GM23338 (cell line): Measurements from ENCODE around the gene RGL1. TPM values are rescaled to one million over a fixed set of nuclear protein-coding genes. Genes with fewer than 3 reads are reported as not detected.

Experiments used
- ATAC-seq: fragments of 200-7000 bp; cut with Tn5 transposase; 3 replicates; pipeline ENCODE4 v1.9.1; 2020
- DNase-seq: peaks from one replicate; pipeline ENCODE4 v3.0.0-alpha.2; 2015; ENCODE audit warnings: low spot score
- H2AFZ ChIP-seq: fragments of 200-600 bp; sonication (generic); 2 replicates; pipeline ENCODE4 v1.8.0; 2016; ENCODE audit warnings: antibody characterized with exemption, mild to moderate bottlenecking, moderate library complexity
- H3F3A ChIP-seq: fragments of 200-600 bp; sonication (generic); replicated peaks from 2 replicates; pipeline ENCODE4 v1.8.0; 2017; ENCODE audit warnings: antibody characterized with exemption, mixed run types, low read depth
- H3K27ac ChIP-seq: fragments of 200-600 bp; sonication (generic); 2 replicates; pipeline ENCODE4 v1.6.1; 2016; ENCODE audit warnings: low read depth
- H3K27me3 ChIP-seq: fragments of 200-600 bp; sonication (generic); 2 replicates; pipeline ENCODE4 v1.8.0; 2016; ENCODE audit warnings: mild to moderate bottlenecking, mixed run types, moderate library complexity; ENCODE audit not compliant: insufficient read depth
- H3K36me3 ChIP-seq: fragments of 200-600 bp; sonication (generic); 2 replicates; pipeline ENCODE4 v1.8.0; 2016; ENCODE audit warnings: mild to moderate bottlenecking; ENCODE audit not compliant: insufficient read depth
- H3K4me1 ChIP-seq: fragments of 200-600 bp; sonication (generic); 2 replicates; pipeline ENCODE4 v1.8.0; 2016; ENCODE audit warnings: mild to moderate bottlenecking, moderate library complexity; ENCODE audit not compliant: insufficient read depth
- H3K4me2 ChIP-seq: fragments of 200-600 bp; sonication (generic); 2 replicates; pipeline ENCODE4 v1.7.1; 2017; ENCODE audit warnings: mixed run types
- H3K4me3 ChIP-seq: fragments of 200-600 bp; sonication (generic); 2 replicates; pipeline ENCODE4 v1.6.1; 2016; ENCODE audit warnings: mixed run types
- H3K79me2 ChIP-seq: fragments of 200-600 bp; sonication (generic); replicated peaks from 2 replicates; pipeline ENCODE4 v1.8.0; 2017; ENCODE audit warnings: mild to moderate bottlenecking; ENCODE audit not compliant: insufficient read depth
- H3K9me2 ChIP-seq: fragments of 200-600 bp; sonication (generic); 2 replicates; pipeline ENCODE4 v1.8.0; 2017; ENCODE audit not compliant: insufficient read depth
- H4K20me1 ChIP-seq: fragments of 200-600 bp; sonication (generic); replicated peaks from 2 replicates; pipeline ENCODE4 v1.8.0; 2017; ENCODE audit warnings: mild to moderate bottlenecking; ENCODE audit not compliant: insufficient read depth
- H3K27ac Mint-ChIP-seq: 2 replicates; pipeline ENCODE4 v1.8.0; 2020; ENCODE audit warnings: inconsistent platforms, mild to moderate bottlenecking, moderate library complexity, mixed read lengths
- H3K27me3 Mint-ChIP-seq: 3 replicates; pipeline ENCODE4 v1.8.0; 2022; ENCODE audit warnings: low read depth, mild to moderate bottlenecking, moderate library complexity, mixed read lengths, inconsistent platforms; ENCODE audit not compliant: insufficient read depth, poor library complexity
- H3K36me3 Mint-ChIP-seq: 3 replicates; pipeline ENCODE4 v1.8.0; 2021; ENCODE audit warnings: low read depth, mild to moderate bottlenecking, inconsistent platforms, moderate library complexity, mixed read lengths
- H3K4me1 Mint-ChIP-seq: 3 replicates; pipeline ENCODE4 v1.8.0; 2020; ENCODE audit warnings: mild to moderate bottlenecking, inconsistent platforms, mixed read lengths
- H3K4me3 Mint-ChIP-seq: 3 replicates; pipeline ENCODE4 v1.8.0; 2021; ENCODE audit warnings: moderate library complexity, mild to moderate bottlenecking, inconsistent platforms, mixed read lengths
- H3K9me3 Mint-ChIP-seq: 3 replicates; pipeline ENCODE4 v1.8.0; 2020; ENCODE audit warnings: moderate library complexity, mild to moderate bottlenecking, inconsistent platforms, mixed read lengths
- CREB1 ChIP-seq: fragments of 250-450 bp; sonication (Bioruptor Pico); IDR thresholded peaks from 2 replicates; pipeline ENCODE4 v1.5.0; 2020; ENCODE audit warnings: low read depth, mild to moderate bottlenecking, moderate library complexity
- CTCF ChIP-seq, 2 experiments: fragments of 200-600 bp in 1 of 2; sonication (generic) in 1 of 2; conservative IDR thresholded peaks; 2 replicates each; pipeline versions ENCODE4 v1.5.1 to v1.6.1; 2016 to 2017; ENCODE audit warnings: antibody characterized with exemption in 2 of 2, low read depth in 2 of 2, mild to moderate bottlenecking in 2 of 2, moderate library complexity in 1 of 2
- ETS1 ChIP-seq: IDR thresholded peaks from 2 replicates; pipeline ENCODE4 v1.6.1; 2016; ENCODE audit warnings: antibody characterized with exemption
- EZH2 ChIP-seq: fragments of 200-600 bp; sonication (generic); IDR thresholded peaks from one replicate; pipeline ENCODE4 v1.8.0; 2017; ENCODE audit warnings: antibody characterized with exemption, mild to moderate bottlenecking, low read depth; ENCODE audit not compliant: unreplicated experiment
- EZH2phosphoT487 ChIP-seq: fragments of 200-600 bp; sonication (generic); IDR thresholded peaks from one replicate; pipeline ENCODE4 v1.8.1; 2018; ENCODE audit warnings: antibody characterized with exemption; ENCODE audit not compliant: unreplicated experiment
- JUNB ChIP-seq: IDR thresholded peaks from one replicate; pipeline ENCODE4 v1.6.1; 2016; ENCODE audit warnings: antibody characterized with exemption; ENCODE audit not compliant: unreplicated experiment
- NANOG ChIP-seq: IDR thresholded peaks from 2 replicates; pipeline ENCODE4 v1.6.1; 2016; ENCODE audit warnings: antibody characterized with exemption, borderline replicate concordance
- POLR2AphosphoS5 ChIP-seq: IDR thresholded peaks from 2 replicates; pipeline ENCODE4 v1.6.1; 2016; ENCODE audit warnings: antibody characterized with exemption, low read depth
- REST ChIP-seq: IDR thresholded peaks from one replicate; pipeline ENCODE4 v1.6.1; 2018; ENCODE audit warnings: antibody characterized with exemption; ENCODE audit not compliant: unreplicated experiment
- STAT1 ChIP-seq: IDR thresholded peaks from one replicate; pipeline ENCODE4 v1.6.1; 2016; ENCODE audit warnings: antibody characterized with exemption; ENCODE audit not compliant: unreplicated experiment
- ZNF114 ChIP-seq: fragments of 250-450 bp; sonication (Bioruptor Pico); IDR thresholded peaks from 2 replicates; pipeline ENCODE4 v1.5.0; 2020; ENCODE audit warnings: mild to moderate bottlenecking, moderate library complexity
- ZNF331 ChIP-seq: fragments of 250-450 bp; sonication (Bioruptor Pico); IDR thresholded peaks from 2 replicates; pipeline ENCODE4 v1.5.0; 2020; ENCODE audit warnings: low read depth, mild to moderate bottlenecking, moderate library complexity
- ZNF462 ChIP-seq: fragments of 250-450 bp; sonication (Bioruptor Pico); IDR thresholded peaks from 2 replicates; pipeline ENCODE4 v1.5.0; 2020; ENCODE audit warnings: mild to moderate bottlenecking, moderate library complexity
- polyA plus RNA-seq: library from polyadenylated mRNA; unstranded; fragments of >200 nt; fragmentation: Nextera tagmentation; extraction: Ambion mirVana; gene quantifications from 2 replicates; pipeline ENCODE4 v1.2.1, GENCODE V29; 2016
- total RNA-seq: library from RNA; depleted of rRNA; stranded (reverse); fragments of >200 nt; shearing (Covaris generic); gene quantifications from 2 replicates; pipeline ENCODE4 v1.2.3, GENCODE V29; 2014

RGL1 gene
- total and polyA plus RNA-seq, 2 experiments from 2014 or later, result 0.91 to 2.6 TPM

- DNase-seq, result no peak
- Mint-ChIP-seq H3K9me3 (no peaks in the 10 kb centered on the region), H3K4me3 (no peak overlapping the region), H3K4me1 (peaks cover 23% of the 10 kb centered on the region), H3K36me3 (no peaks in the 10 kb centered on the region), H3K27ac (no peak overlapping the region), H3K27me3 (no peaks in the 10 kb centered on the region)
- no peaks in the 10 kb centered on the region; the same call in 1 of the 2 replicates for H3K4me1 ChIP-seq
- TF ChIP-seq ZNF331 (CRISPR knock-in tag) (no peak), NANOG (no peak), ZNF462 (no peak), REST (no peak), EZH2phosphoT487 (no peak), ETS1 (no peak), ZNF114 (CRISPR knock-in tag) (no peak), EZH2 (no peak), CREB1 (CRISPR knock-in tag) (no peak), JUNB (no peak), STAT1 (no peak), CTCF (conservative IDR thresholded peaks at IDR 0.05; ENCODE audit: low read depth in 2 of 2) (no peak), POLR2AphosphoS5 (no peak)
- ATAC-seq, result no peak
- H3F3A ChIP-seq, result no peaks in the 10 kb centered on the region
- no peaks in the 10 kb centered on the region for H3K79me2 ChIP-seq
- peaks cover 8% of the 10 kb centered on the region; the same call in 1 of the 2 replicates for H3K9me2 ChIP-seq
- H3K36me3 ChIP-seq, result no peaks in the 10 kb centered on the region
- no peak overlapping the region for H2AFZ ChIP-seq
- no peak overlapping the region for H3K27ac ChIP-seq
- H3K27me3 ChIP-seq, result no peaks in the 10 kb centered on the region
- 0 out of 2 replicates have a peak overlapping the region, but pooled peaks have one; percentile 25 for H3K4me2 ChIP-seq
- H3K4me3 ChIP-seq, result no peak overlapping the region
- H4K20me1 ChIP-seq, result no peaks in the 10 kb centered on the region
Observed at GRCh38 chr1:183880531-183881243, 75.8 kb downstream of the RGL1 start.
